ENCODE results near the gene TBX4.

TBX4 gene

GRCh38 chr17:61459142-61459809, 7.1 kb downstream of the TBX4 start:
- H3K9me3 ChIP-seq (ENCODE audit: low read depth, low read length) = no peaks in the 10 kb centered on the region
- TF ChIP-seq FOXP2 (optimal IDR thresholded peaks at IDR 0.05; ENCODE audit: control extremely low read depth, extremely low read length, insufficient read depth) (no peak), EZH2 (IDR thresholded peaks at IDR 0.05) (no peak), POLR2AphosphoS5 (IDR thresholded peaks at IDR 0.05; ENCODE audit: borderline replicate concordance, low read depth, low read length) (no peak)
- H3K9ac ChIP-seq (ENCODE audit: insufficient read length) = no peak overlapping the region
- DNase-seq (ENCODE audit: low read depth, low spot score) = no peak
- H3K27ac ChIP-seq = no peak overlapping the region
- no peak overlapping the region for H3K4me3 ChIP-seq
- H3K36me3 ChIP-seq (ENCODE audit: insufficient read depth, low read length) = no peaks in the 10 kb centered on the region

GRCh38 chr17:61459939-61460718, 7.9 kb downstream of the TBX4 start:
- Histone ChIP-seq H3K36me3 (ENCODE audit: insufficient read depth, low read length) (no peaks in the 10 kb centered on the region), H3K9ac (ENCODE audit: insufficient read length) (no peak overlapping the region), H3K4me3 (no peak overlapping the region), H3K9me3 (ENCODE audit: low read depth, low read length) (no peaks in the 10 kb centered on the region), H3K27ac (no peak overlapping the region)
- no peak for DNase-seq (ENCODE audit: low read depth, low spot score)
- no peak for TF ChIP-seq FOXP2 (optimal IDR thresholded peaks at IDR 0.05; ENCODE audit: control extremely low read depth, extremely low read length, insufficient read depth)
- no peak for TF ChIP-seq POLR2AphosphoS5 (IDR thresholded peaks at IDR 0.05; ENCODE audit: borderline replicate concordance, low read depth, low read length)
- TF ChIP-seq EZH2 (IDR thresholded peaks at IDR 0.05) = no peak

DNA sequence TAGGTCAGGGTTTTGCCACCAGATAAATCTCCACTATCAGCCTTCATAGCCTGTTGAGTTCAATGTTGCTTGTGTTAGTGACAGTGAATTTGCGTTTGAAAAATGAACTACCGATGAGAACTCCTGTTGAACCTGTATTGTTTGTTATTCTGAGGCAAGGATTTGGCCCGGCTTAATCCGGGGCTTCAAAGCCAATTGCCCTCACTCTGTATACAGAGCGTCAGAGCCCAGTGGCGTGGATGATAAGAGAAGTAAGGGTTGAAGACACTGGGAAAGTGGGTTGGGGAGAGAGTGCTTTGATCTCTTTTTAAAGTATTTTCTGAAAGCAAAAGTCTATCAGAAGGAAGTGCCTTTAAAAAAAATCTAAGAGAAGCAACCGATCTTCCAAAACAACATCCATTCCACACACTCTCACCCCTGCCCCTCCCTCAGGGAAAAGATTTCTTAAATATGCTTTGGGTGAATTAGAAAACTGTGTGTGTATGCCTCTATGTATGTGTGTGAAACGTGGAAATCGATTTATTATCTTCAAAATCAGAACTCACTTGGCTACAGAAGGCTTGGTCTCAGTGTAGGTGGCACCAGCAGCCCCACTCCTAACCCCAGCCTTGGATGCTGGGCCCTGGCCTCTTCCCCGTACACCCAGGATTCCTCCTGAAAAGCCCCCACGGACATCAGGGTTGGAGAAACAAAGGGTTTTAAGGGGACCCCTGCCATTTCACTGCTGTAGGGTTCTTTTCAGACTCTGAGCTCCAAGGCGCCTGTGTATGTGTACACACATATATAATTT, 8.8 kb downstream of the TBX4 start:
- TF ChIP-seq EZH2 (IDR thresholded peaks at IDR 0.05) (no peak), POLR2AphosphoS5 (IDR thresholded peaks at IDR 0.05; ENCODE audit: borderline replicate concordance, low read depth, low read length) (no peak), FOXP2 (optimal IDR thresholded peaks at IDR 0.05; ENCODE audit: control extremely low read depth, extremely low read length, insufficient read depth) (no peak)
- no peak overlapping the region for H3K4me3 ChIP-seq
- no peak for DNase-seq (ENCODE audit: low read depth, low spot score)
- no peak overlapping the region for H3K9ac ChIP-seq (ENCODE audit: insufficient read length)
- no peak overlapping the region for H3K27ac ChIP-seq
- no peaks in the 10 kb centered on the region for H3K9me3 ChIP-seq (ENCODE audit: low read depth, low read length)
- H3K36me3 ChIP-seq (ENCODE audit: insufficient read depth, low read length) = no peaks in the 10 kb centered on the region

DNA sequence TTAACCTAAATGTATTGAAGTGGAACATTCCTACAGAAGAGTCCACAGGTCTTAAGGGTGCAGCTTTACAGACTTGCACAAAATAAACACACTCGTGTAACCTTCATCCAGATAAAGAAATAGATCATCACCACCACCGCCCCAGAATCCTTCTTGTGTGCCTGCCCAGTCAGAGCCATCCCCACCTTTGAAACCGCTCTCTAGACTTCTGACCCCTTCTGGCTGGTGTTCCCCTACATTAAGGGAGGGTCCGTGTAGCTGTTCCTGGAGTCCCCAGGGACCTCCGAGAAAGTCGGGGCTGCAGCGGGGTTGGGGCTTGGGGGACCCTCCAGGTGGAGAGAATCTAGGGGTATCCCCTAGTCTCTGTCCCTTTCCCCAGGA, 9.4 kb downstream of the TBX4 start:
- Histone ChIP-seq H3K9me3 (ENCODE audit: low read depth, low read length) (no peaks in the 10 kb centered on the region), H3K36me3 (ENCODE audit: insufficient read depth, low read length) (no peaks in the 10 kb centered on the region), H3K9ac (ENCODE audit: insufficient read length) (no peak overlapping the region), H3K27ac (no peak overlapping the region), H3K4me3 (no peak overlapping the region)
- TF ChIP-seq POLR2AphosphoS5 (IDR thresholded peaks at IDR 0.05; ENCODE audit: borderline replicate concordance, low read depth, low read length) (no peak), EZH2 (IDR thresholded peaks at IDR 0.05) (no peak), FOXP2 (optimal IDR thresholded peaks at IDR 0.05; ENCODE audit: control extremely low read depth, extremely low read length, insufficient read depth) (no peak)
- no peak for DNase-seq (ENCODE audit: low read depth, low spot score)

- Histone ChIP-seq H3K9ac (ENCODE audit: insufficient read length) (no peak overlapping the region), H3K36me3 (ENCODE audit: insufficient read depth, low read length) (no peaks in the 10 kb centered on the region), H3K4me3 (no peak overlapping the region), H3K27ac (no peak overlapping the region), H3K9me3 (ENCODE audit: low read depth, low read length) (no peaks in the 10 kb centered on the region)
- DNase-seq (ENCODE audit: low read depth, low spot score) = no peak
- no peak for TF ChIP-seq POLR2AphosphoS5 (IDR thresholded peaks at IDR 0.05; ENCODE audit: borderline replicate concordance, low read depth, low read length)
- TF ChIP-seq EZH2 (IDR thresholded peaks at IDR 0.05) = no peak
- no peak for TF ChIP-seq FOXP2 (optimal IDR thresholded peaks at IDR 0.05; ENCODE audit: control extremely low read depth, extremely low read length, insufficient read depth)
These were observed 9.9 kb downstream of the TBX4 start for GRCh38 chr17:61461967-61462718.

GRCh38 chr17:61462719-61463315, 10.6 kb downstream of the TBX4 start:
- H3K4me3 ChIP-seq = no peak overlapping the region

DNA sequence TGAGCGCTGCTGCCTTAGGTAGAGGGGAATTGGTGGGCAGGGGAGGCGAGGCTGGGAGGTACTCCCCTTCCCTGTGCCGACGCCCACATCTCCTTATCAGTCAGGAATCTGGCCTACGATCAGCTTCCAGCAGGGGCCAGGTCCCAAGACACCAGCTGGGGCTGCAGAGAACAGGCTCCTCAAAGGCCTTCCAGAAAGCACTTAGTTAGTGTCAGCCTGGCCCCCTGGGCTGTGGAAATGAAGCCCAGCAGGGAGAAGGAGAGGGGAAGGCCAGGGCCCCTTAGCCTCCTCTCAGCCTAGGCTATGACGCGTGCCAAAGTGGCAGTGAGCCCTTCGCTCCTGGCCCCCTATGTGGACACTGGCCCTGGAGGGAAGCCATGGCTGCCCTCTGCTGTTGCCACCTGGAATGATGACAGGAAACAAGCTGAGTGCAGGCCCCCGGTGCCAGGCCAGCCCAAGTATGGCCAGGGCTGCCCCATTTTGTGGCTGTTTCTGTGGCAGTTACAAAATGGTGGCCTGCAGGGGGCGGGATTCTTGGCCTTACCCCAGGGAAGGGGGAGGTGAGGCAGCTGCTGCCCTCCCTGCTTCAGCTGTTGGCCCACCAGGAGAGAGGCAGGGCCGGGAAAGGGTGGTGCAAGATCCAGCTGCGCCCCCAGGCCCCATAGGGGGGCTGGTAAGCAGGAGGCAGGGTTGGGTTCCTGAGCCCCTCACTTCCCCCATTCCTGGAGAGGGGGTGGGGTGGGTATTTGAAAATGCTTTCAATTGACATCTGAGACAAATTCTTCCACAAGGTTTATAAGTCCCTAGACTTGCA, 11.3 kb downstream of the TBX4 start:
- no peak for DNase-seq (ENCODE audit: low read depth, low spot score)
- TF ChIP-seq EZH2 (IDR thresholded peaks at IDR 0.05) (no peak), POLR2AphosphoS5 (IDR thresholded peaks at IDR 0.05; ENCODE audit: borderline replicate concordance, low read depth, low read length) (no peak), FOXP2 (optimal IDR thresholded peaks at IDR 0.05; ENCODE audit: control extremely low read depth, extremely low read length, insufficient read depth) (no peak)
- H3K9ac ChIP-seq (ENCODE audit: insufficient read length) = no peak overlapping the region
- H3K36me3 ChIP-seq (ENCODE audit: insufficient read depth, low read length) = no peaks in the 10 kb centered on the region
- H3K9me3 ChIP-seq (ENCODE audit: low read depth, low read length) = no peaks in the 10 kb centered on the region
- H3K27ac ChIP-seq = no peak overlapping the region
- H3K4me3 ChIP-seq = no peak overlapping the region

More at GRCh38 chr17:61462719-61463315, 10.6 kb downstream of the TBX4 start:
- Histone ChIP-seq H3K9ac (ENCODE audit: insufficient read length) (no peak overlapping the region), H3K9me3 (ENCODE audit: low read depth, low read length) (no peaks in the 10 kb centered on the region), H3K27ac (no peak overlapping the region), H3K36me3 (ENCODE audit: insufficient read depth, low read length) (no peaks in the 10 kb centered on the region)
- no peak for DNase-seq (ENCODE audit: low read depth, low spot score)
- no peak for TF ChIP-seq FOXP2 (optimal IDR thresholded peaks at IDR 0.05; ENCODE audit: control extremely low read depth, extremely low read length, insufficient read depth)
- TF ChIP-seq POLR2AphosphoS5 (IDR thresholded peaks at IDR 0.05; ENCODE audit: borderline replicate concordance, low read depth, low read length) = no peak
- no peak for TF ChIP-seq EZH2 (IDR thresholded peaks at IDR 0.05)
